IMR-90 (cell line): Measurements from ENCODE around the gene FANCM.

ENCODE experiments used
- BHLHE40 ChIP-seq: fragments of 150-350 bp; IDR thresholded peaks from 2 replicates; pipeline ENCODE4 v1.6.1; 2016; ENCODE audit warnings: mild to moderate bottlenecking, low read depth, low read length
- FOS ChIP-seq: fragments of 150-350 bp; IDR thresholded peaks from 2 replicates; pipeline ENCODE4 v1.6.1; 2016; ENCODE audit warnings: low read depth, low read length
- MAZ ChIP-seq: IDR thresholded peaks from 2 replicates; pipeline ENCODE4 v1.6.1; 2012; ENCODE audit warnings: low read depth, mild to moderate bottlenecking, low read length, improper control_type of control experiment, moderate library complexity, borderline replicate concordance
- POLR2A ChIP-seq: IDR thresholded peaks from 2 replicates; pipeline ENCODE4 v1.6.1; 2012; ENCODE audit warnings: mild to moderate bottlenecking, low read depth, low read length
- RCOR1 ChIP-seq: IDR thresholded peaks from 2 replicates; pipeline ENCODE4 v1.6.1; 2012; ENCODE audit warnings: mild to moderate bottlenecking, low read length, improper control_type of control experiment; ENCODE audit not compliant: insufficient replicate concordance
- TF ChIP-seq, protein P1 (sequence below): conservative IDR thresholded peaks from 2 replicates; pipeline ENCODE4 v1.5.1; 2012; ENCODE audit warnings: mild to moderate bottlenecking, low read depth, low read length, improper control_type of control experiment
- TF ChIP-seq, protein P2 (sequence below): fragments of 150-350 bp; IDR thresholded peaks from 2 replicates; pipeline ENCODE4 v1.6.1; 2016; ENCODE audit warnings: low read depth, mild to moderate bottlenecking, low read length, moderate library complexity, borderline replicate concordance
- TF ChIP-seq, protein P3 (sequence below): fragments of 150-350 bp; IDR thresholded peaks from 2 replicates; pipeline ENCODE4 v1.6.1; 2017; ENCODE audit warnings: mild to moderate bottlenecking, antibody characterized with exemption, low read length, low read depth

DNA sequence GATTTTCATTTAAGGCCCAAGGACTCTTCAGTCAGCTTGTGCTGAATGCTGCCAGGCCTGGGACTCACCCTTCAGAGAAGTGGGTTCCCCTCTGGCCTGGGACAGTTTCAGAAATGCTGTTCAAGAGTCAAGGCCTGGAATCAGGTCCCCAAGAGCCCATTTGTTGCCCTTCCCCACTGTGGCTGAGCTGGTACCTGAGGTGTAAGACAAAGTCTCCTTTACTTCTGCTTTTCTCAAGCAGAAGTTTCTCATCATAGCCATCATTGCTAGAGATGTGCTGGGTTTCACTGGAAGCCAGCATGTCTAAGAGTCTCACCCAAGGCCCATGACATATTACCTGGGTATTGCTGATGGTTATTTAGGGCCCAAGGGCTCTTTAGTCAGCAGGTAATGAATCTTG lies 8.9 kb downstream of the FANCM start:
- TF ChIP-seq, protein P1, sequence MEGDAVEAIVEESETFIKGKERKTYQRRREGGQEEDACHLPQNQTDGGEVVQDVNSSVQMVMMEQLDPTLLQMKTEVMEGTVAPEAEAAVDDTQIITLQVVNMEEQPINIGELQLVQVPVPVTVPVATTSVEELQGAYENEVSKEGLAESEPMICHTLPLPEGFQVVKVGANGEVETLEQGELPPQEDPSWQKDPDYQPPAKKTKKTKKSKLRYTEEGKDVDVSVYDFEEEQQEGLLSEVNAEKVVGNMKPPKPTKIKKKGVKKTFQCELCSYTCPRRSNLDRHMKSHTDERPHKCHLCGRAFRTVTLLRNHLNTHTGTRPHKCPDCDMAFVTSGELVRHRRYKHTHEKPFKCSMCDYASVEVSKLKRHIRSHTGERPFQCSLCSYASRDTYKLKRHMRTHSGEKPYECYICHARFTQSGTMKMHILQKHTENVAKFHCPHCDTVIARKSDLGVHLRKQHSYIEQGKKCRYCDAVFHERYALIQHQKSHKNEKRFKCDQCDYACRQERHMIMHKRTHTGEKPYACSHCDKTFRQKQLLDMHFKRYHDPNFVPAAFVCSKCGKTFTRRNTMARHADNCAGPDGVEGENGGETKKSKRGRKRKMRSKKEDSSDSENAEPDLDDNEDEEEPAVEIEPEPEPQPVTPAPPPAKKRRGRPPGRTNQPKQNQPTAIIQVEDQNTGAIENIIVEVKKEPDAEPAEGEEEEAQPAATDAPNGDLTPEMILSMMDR: no peak
- no peak for TF ChIP-seq POLR2A
- TF ChIP-seq RCOR1: no peak
- TF ChIP-seq FOS: no peak
- no peak for TF ChIP-seq MAZ
- TF ChIP-seq, protein P2, sequence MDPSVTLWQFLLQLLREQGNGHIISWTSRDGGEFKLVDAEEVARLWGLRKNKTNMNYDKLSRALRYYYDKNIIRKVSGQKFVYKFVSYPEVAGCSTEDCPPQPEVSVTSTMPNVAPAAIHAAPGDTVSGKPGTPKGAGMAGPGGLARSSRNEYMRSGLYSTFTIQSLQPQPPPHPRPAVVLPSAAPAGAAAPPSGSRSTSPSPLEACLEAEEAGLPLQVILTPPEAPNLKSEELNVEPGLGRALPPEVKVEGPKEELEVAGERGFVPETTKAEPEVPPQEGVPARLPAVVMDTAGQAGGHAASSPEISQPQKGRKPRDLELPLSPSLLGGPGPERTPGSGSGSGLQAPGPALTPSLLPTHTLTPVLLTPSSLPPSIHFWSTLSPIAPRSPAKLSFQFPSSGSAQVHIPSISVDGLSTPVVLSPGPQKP: no peak
- TF ChIP-seq BHLHE40: no peak
- TF ChIP-seq, protein P3, sequence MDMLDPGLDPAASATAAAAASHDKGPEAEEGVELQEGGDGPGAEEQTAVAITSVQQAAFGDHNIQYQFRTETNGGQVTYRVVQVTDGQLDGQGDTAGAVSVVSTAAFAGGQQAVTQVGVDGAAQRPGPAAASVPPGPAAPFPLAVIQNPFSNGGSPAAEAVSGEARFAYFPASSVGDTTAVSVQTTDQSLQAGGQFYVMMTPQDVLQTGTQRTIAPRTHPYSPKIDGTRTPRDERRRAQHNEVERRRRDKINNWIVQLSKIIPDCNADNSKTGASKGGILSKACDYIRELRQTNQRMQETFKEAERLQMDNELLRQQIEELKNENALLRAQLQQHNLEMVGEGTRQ: no peak
